Measurements from ENCODE around the gene EML3. TPM values are rescaled to one million over a fixed set of nuclear protein-coding genes. Genes with fewer than 3 reads are reported as not detected.
A peak's percentile ranks its signal among the peaks of the same experiment; 100 is the strongest.
"Not testable (repeated sequence)": the region's sequence is repeated elsewhere in the genome, so short reads cannot be mapped to it uniquely, and the experiment has no call there.

The EML3 gene
- total RNA-seq, 1 experiment from 2014 or later: 9.1 TPM

GRCh38 chr11:62627713-62628112, 15.1 kb upstream of the EML3 start:
- DNase-seq (ENCODE audit: low read depth, low spot score): peak; percentile 18
- in situ Hi-C loops (cut with HindIII; ENCODE audit: low pct_unique_long_range_greater_than_20kb, low sequenced_read_pairs): no loop called here

GRCh38 chr11:62622476-62623089, 10.0 kb upstream of the EML3 start:
- in situ Hi-C loops (cut with HindIII; ENCODE audit: low pct_unique_long_range_greater_than_20kb, low sequenced_read_pairs): no loop called here
- no peak for DNase-seq (ENCODE audit: low read depth, low spot score)

GRCh38 chr11:62621567-62622470, 9.2 kb upstream of the EML3 start, which contains the start of gene B3GAT3:
B3GAT3 (minus strand) TSS chr11:62621986; CDS start chr11:62621947, 39 bp downstream.
- in situ Hi-C loops (cut with HindIII; ENCODE audit: low pct_unique_long_range_greater_than_20kb, low sequenced_read_pairs): no loop called here

GRCh38 chr11:62621027-62621566, 8.5 kb upstream of the EML3 start:
- DNase-seq (ENCODE audit: low read depth, low spot score): no peak
- in situ Hi-C loops (cut with HindIII; ENCODE audit: low pct_unique_long_range_greater_than_20kb, low sequenced_read_pairs): no loop called here

More at GRCh38 chr11:62621567-62622470, 9.2 kb upstream of the EML3 start, which contains the start of gene B3GAT3:
- DNase-seq (ENCODE audit: low read depth, low spot score): peak; percentile 95

GRCh38 chr11:62616957-62617356, 4.4 kb upstream of the EML3 start:
- DNase-seq (ENCODE audit: low read depth, low spot score); in situ Hi-C loops (cut with HindIII; ENCODE audit: low pct_unique_long_range_greater_than_20kb, low sequenced_read_pairs): not testable (repeated sequence)

GRCh38 chr11:62615521-62615920, 2.9 kb upstream of the EML3 start:
- in situ Hi-C loops (cut with HindIII; ENCODE audit: low pct_unique_long_range_greater_than_20kb, low sequenced_read_pairs): no loop called here
- DNase-seq (ENCODE audit: low read depth, low spot score): no peak

- in situ Hi-C loops (cut with HindIII; ENCODE audit: low pct_unique_long_range_greater_than_20kb, low sequenced_read_pairs): no loop called here
- DNase-seq (ENCODE audit: low read depth, low spot score): no peak
Measured at GRCh38 chr11:62614275-62614674, 1.7 kb upstream of the EML3 start.

- DNase-seq (ENCODE audit: low read depth, low spot score): no peak
- in situ Hi-C loops (cut with HindIII; ENCODE audit: low pct_unique_long_range_greater_than_20kb, low sequenced_read_pairs): no loop called here
Measured at GRCh38 chr11:62613291-62613778, 760 bp upstream of the EML3 start.

- peak; percentile 18 for DNase-seq (ENCODE audit: low read depth, low spot score)
- in situ Hi-C loops (cut with HindIII; ENCODE audit: low pct_unique_long_range_greater_than_20kb, low sequenced_read_pairs): no loop called here
Measured at GRCh38 chr11:62611705-62612365, 740 bp downstream of the EML3 start.

- no peak for DNase-seq (ENCODE audit: low read depth, low spot score)
Measured at GRCh38 chr11:62610814-62611704, 1.5 kb downstream of the EML3 start.

GRCh38 chr11:62610403-62610802, 2.2 kb downstream of the EML3 start:
- in situ Hi-C loops (cut with HindIII; ENCODE audit: low pct_unique_long_range_greater_than_20kb, low sequenced_read_pairs): no loop called here
- no peak for DNase-seq (ENCODE audit: low read depth, low spot score)

More at GRCh38 chr11:62610814-62611704, 1.5 kb downstream of the EML3 start:
- in situ Hi-C loops (cut with HindIII; ENCODE audit: low pct_unique_long_range_greater_than_20kb, low sequenced_read_pairs): no loop called here

- in situ Hi-C loops (cut with HindIII; ENCODE audit: low pct_unique_long_range_greater_than_20kb, low sequenced_read_pairs): no loop called here
- no peak for DNase-seq (ENCODE audit: low read depth, low spot score)
Measured at GRCh38 chr11:62608776-62609175, 3.8 kb downstream of the EML3 start.

GRCh38 chr11:62607714-62608113, 4.9 kb downstream of the EML3 start:
- in situ Hi-C loops (cut with HindIII; ENCODE audit: low pct_unique_long_range_greater_than_20kb, low sequenced_read_pairs): no loop called here
- DNase-seq (ENCODE audit: low read depth, low spot score): no peak

GRCh38 chr11:62605902-62606301, 6.7 kb downstream of the EML3 start:
- in situ Hi-C loops (cut with HindIII; ENCODE audit: low pct_unique_long_range_greater_than_20kb, low sequenced_read_pairs): no loop called here
- no peak for DNase-seq (ENCODE audit: low read depth, low spot score)

GRCh38 chr11:62605467-62605866, 7.1 kb downstream of the EML3 start:
- DNase-seq (ENCODE audit: low read depth, low spot score): no peak
- in situ Hi-C loops (cut with HindIII; ENCODE audit: low pct_unique_long_range_greater_than_20kb, low sequenced_read_pairs): no loop called here

- no peak for DNase-seq (ENCODE audit: low read depth, low spot score)
- in situ Hi-C loops (cut with HindIII; ENCODE audit: low pct_unique_long_range_greater_than_20kb, low sequenced_read_pairs): no loop called here
Measured at GRCh38 chr11:62604460-62605120, 8.0 kb downstream of the EML3 start.
